SK-N-SH (cell line): ENCODE results near the gene CLCN5. TPM values are rescaled to one million over a fixed set of nuclear protein-coding genes. Genes with fewer than 3 reads are reported as not detected.
A peak's percentile ranks its signal among the peaks of the same experiment; 100 is the strongest.

Experiments used
- CTCF ChIA-PET: fragments of 300-600, 350-600 bp; formaldehyde crosslinking; extraction: SDS; loops from one replicate; lab custom pipeline; 2021; lab: Yijun Ruan, JAX
- POLR2A ChIA-PET: fragments of 350-600 bp; sonication (Branson Sonifier 250); formaldehyde crosslinking; extraction: SDS; loops from one replicate; lab custom pipeline; 2020; ENCODE audit warnings: antibody characterized with exemption, inconsistent platforms; lab: Yijun Ruan, JAX
- DNase-seq: peaks from one replicate; pipeline ENCODE4 v3.0.0; 2012
- H2AFZ ChIP-seq: fragments of 200-600 bp; sonication (generic); 2 replicates; pipeline ENCODE4 v1.8.1; 2016; ENCODE audit warnings: antibody characterized with exemption, mild to moderate bottlenecking, low read depth
- H3F3A ChIP-seq: fragments of 200-600 bp; sonication (generic); replicated peaks from 2 replicates; pipeline ENCODE3; 2016; ENCODE audit warnings: antibody characterized with exemption, mild to moderate bottlenecking; ENCODE audit not compliant: insufficient read depth
- H3K27ac ChIP-seq, 2 experiments: fragments of 200-500 bp in 1 of 2; fragments of 200-600 bp in 1 of 2; sonication (Bioruptor generic) in 1 of 2; sonication (generic), shearing (Covaris generic) in 1 of 2; 2 replicates each; pipeline versions ENCODE4 v1.5.1 to v1.6.1; 2014 to 2016; ENCODE audit warnings: low read depth in 2 of 2, inconsistent platforms in 1 of 2, low read length in 1 of 2, mild to moderate bottlenecking in 1 of 2, mixed read lengths in 1 of 2
- H3K27me3 ChIP-seq: fragments of 200-600 bp; sonication (generic), shearing (Covaris generic); 2 replicates; pipeline ENCODE4 v1.6.1; 2016; ENCODE audit warnings: mixed run types; ENCODE audit not compliant: insufficient read depth
- H3K36me3 ChIP-seq, 2 experiments: fragments of 200-500 bp in 1 of 2; fragments of 200-600 bp in 1 of 2; sonication (Bioruptor generic) in 1 of 2; sonication (generic) in 1 of 2; replicated peaks in 1 of 2; 2 replicates each; pipeline versions ENCODE3 to v1.5.1; 2014 to 2016; ENCODE audit warnings: low read length in 1 of 2, mild to moderate bottlenecking in 1 of 2; ENCODE audit not compliant: insufficient read depth in 2 of 2, control insufficient read depth in 1 of 2
- H3K4me1 ChIP-seq, 2 experiments: fragments of 200-500 bp in 1 of 2; fragments of 200-600 bp in 1 of 2; sonication (Bioruptor generic) in 1 of 2; sonication (generic), shearing (Covaris generic) in 1 of 2; 2 replicates each; pipeline versions ENCODE4 v1.5.1 to v1.6.1; 2014 to 2016; ENCODE audit warnings: low read depth in 1 of 2, low read length in 1 of 2, mixed run types in 1 of 2; ENCODE audit not compliant: insufficient read depth in 2 of 2, control insufficient read depth in 1 of 2
- H3K4me2 ChIP-seq: fragments of 200-600 bp; sonication (generic), shearing (Covaris generic); 2 replicates; pipeline ENCODE4 v1.6.1; 2017; ENCODE audit warnings: mixed run types
- H3K4me3 ChIP-seq, 2 experiments: fragments of 200-500 bp in 1 of 2; fragments of 200-600 bp in 1 of 2; sonication (Bioruptor generic) in 1 of 2; sonication (generic), shearing (Covaris generic) in 1 of 2; 2 replicates each; pipeline versions ENCODE4 v1.5.1 to v1.8.1; 2014 to 2016; ENCODE audit warnings: low read depth in 2 of 2, inconsistent platforms in 1 of 2, low read length in 1 of 2, mild to moderate bottlenecking in 1 of 2, mixed read lengths in 1 of 2, moderate library complexity in 1 of 2
- H3K79me2 ChIP-seq: fragments of 200-600 bp; sonication (generic); 2 replicates; pipeline ENCODE4 v1.8.1; 2017; ENCODE audit warnings: mild to moderate bottlenecking; ENCODE audit not compliant: insufficient read depth
- H3K9ac ChIP-seq: fragments of 200-600 bp; sonication (generic); 2 replicates; pipeline ENCODE4 v1.6.1; 2017; ENCODE audit warnings: mixed run types
- H3K9me2 ChIP-seq: fragments of 200-600 bp; sonication (generic); 2 replicates; pipeline ENCODE4 v1.6.1; 2017; ENCODE audit warnings: mixed run types
- H3K9me3 ChIP-seq: fragments of 200-600 bp; sonication (generic); 2 replicates; pipeline ENCODE4 v1.6.1; 2017; ENCODE audit warnings: mixed run types, mild to moderate bottlenecking, moderate library complexity
- H4K20me1 ChIP-seq: fragments of 200-600 bp; sonication (generic); 2 replicates; pipeline ENCODE4 v1.6.1; 2017; ENCODE audit warnings: mild to moderate bottlenecking, mixed run types; ENCODE audit not compliant: insufficient read depth
- CHD2 ChIP-seq: fragments of 150-350 bp; IDR thresholded peaks from 2 replicates; pipeline ENCODE4 v1.6.1; 2018; ENCODE audit warnings: low read length; ENCODE audit not compliant: partially characterized antibody
- FOXJ3 ChIP-seq: sonication (generic); formaldehyde crosslinking; IDR thresholded peaks from 2 replicates; pipeline ENCODE4 v1.5.1; 2020; ENCODE audit warnings: mild to moderate bottlenecking, missing genetic modification reagents
- GABPA ChIP-seq: IDR thresholded peaks from 2 replicates; pipeline ENCODE4 v1.4.0; 2012; ENCODE audit warnings: low read depth, mild to moderate bottlenecking
- GATA2 ChIP-seq: sonication (generic); formaldehyde crosslinking; IDR thresholded peaks from 2 replicates; pipeline ENCODE4 v1.5.0; 2020; ENCODE audit warnings: mild to moderate bottlenecking, missing genetic modification reagents
- JUND ChIP-seq: IDR thresholded peaks from 2 replicates; pipeline ENCODE4 v1.4.0; 2012
- MEF2A ChIP-seq: IDR thresholded peaks from 2 replicates; pipeline ENCODE4 v1.4.0; 2012; ENCODE audit warnings: low read depth, borderline replicate concordance
- MXI1 ChIP-seq: IDR thresholded peaks from 2 replicates; pipeline ENCODE4 v1.6.1; 2012; ENCODE audit warnings: mild to moderate bottlenecking, low read depth, low read length, improper control_type of control experiment
- NRF1 ChIP-seq: IDR thresholded peaks from 2 replicates; pipeline ENCODE4 v1.6.1; 2012; ENCODE audit warnings: low read depth, mild to moderate bottlenecking, low read length
- RAD21 ChIP-seq: IDR thresholded peaks from 2 replicates; pipeline ENCODE4 v1.6.1; 2012; ENCODE audit warnings: mild to moderate bottlenecking, low read length
- RFX5 ChIP-seq: IDR thresholded peaks from 2 replicates; pipeline ENCODE4 v1.6.1; 2012; ENCODE audit warnings: mild to moderate bottlenecking, improper control_type of control experiment, low read length
- SMC3 ChIP-seq: IDR thresholded peaks from 2 replicates; pipeline ENCODE4 v1.6.1; 2012; ENCODE audit warnings: low read depth, low read length, improper control_type of control experiment
- TEAD4 ChIP-seq: IDR thresholded peaks from 2 replicates; pipeline ENCODE4 v1.4.0; 2012; ENCODE audit warnings: mild to moderate bottlenecking, borderline replicate concordance; ENCODE audit not compliant: insufficient read depth
- YY1 ChIP-seq: IDR thresholded peaks from 2 replicates; pipeline ENCODE4 v1.4.0; 2012; ENCODE audit warnings: low read depth, mild to moderate bottlenecking
- WGBS: methylation state at CpG from one replicate; pipeline ENCODE4 v1.1.6; 2017; ENCODE audit warnings: low lambda C conversion rate; 5-methylcytosine and 5-hydroxymethylcytosine counted together
- polyA plus RNA-seq, 3 experiments: library from polyadenylated mRNA; depleted of rRNA; stranded (reverse); fragments of >200 nt; gene quantifications; 2 replicates each; pipeline ENCODE4 v1.2.3, GENCODE V29; 2012
- TF ChIP-seq, protein P1 (sequence below): IDR thresholded peaks from 2 replicates; pipeline ENCODE4 v1.4.0; 2012; ENCODE audit warnings: low read depth, borderline replicate concordance
- TF ChIP-seq, protein P2 (sequence below): IDR thresholded peaks from 2 replicates; pipeline ENCODE4 v1.4.0; 2012; ENCODE audit warnings: low read depth
- TF ChIP-seq, protein P3 (sequence below): IDR thresholded peaks from 2 replicates; pipeline ENCODE4; 2012
- TF ChIP-seq, protein P4 (sequence below): fragments of 150-350 bp; IDR thresholded peaks from 2 replicates; pipeline ENCODE4 v1.6.1; 2017; ENCODE audit warnings: antibody characterized with exemption, low read length, low read depth, borderline replicate concordance
- TF ChIP-seq, protein P5 (sequence below): IDR thresholded peaks from 2 replicates; pipeline ENCODE4 v1.6.1; 2012; ENCODE audit warnings: mild to moderate bottlenecking, low read depth, low read length, moderate library complexity

The CLCN5 gene
- polyA plus RNA-seq (2012; rRNA removed), result 1.7 and 1.9 TPM in 2 replicates
- polyA plus RNA-seq (2012; cell fraction: cytosol; rRNA removed), result 1.5 and 1.7 TPM in 2 replicates
- polyA plus RNA-seq (2012; cell fraction: nucleus; rRNA removed), result 1.8 and 3.3 TPM in 2 replicates

DNA sequence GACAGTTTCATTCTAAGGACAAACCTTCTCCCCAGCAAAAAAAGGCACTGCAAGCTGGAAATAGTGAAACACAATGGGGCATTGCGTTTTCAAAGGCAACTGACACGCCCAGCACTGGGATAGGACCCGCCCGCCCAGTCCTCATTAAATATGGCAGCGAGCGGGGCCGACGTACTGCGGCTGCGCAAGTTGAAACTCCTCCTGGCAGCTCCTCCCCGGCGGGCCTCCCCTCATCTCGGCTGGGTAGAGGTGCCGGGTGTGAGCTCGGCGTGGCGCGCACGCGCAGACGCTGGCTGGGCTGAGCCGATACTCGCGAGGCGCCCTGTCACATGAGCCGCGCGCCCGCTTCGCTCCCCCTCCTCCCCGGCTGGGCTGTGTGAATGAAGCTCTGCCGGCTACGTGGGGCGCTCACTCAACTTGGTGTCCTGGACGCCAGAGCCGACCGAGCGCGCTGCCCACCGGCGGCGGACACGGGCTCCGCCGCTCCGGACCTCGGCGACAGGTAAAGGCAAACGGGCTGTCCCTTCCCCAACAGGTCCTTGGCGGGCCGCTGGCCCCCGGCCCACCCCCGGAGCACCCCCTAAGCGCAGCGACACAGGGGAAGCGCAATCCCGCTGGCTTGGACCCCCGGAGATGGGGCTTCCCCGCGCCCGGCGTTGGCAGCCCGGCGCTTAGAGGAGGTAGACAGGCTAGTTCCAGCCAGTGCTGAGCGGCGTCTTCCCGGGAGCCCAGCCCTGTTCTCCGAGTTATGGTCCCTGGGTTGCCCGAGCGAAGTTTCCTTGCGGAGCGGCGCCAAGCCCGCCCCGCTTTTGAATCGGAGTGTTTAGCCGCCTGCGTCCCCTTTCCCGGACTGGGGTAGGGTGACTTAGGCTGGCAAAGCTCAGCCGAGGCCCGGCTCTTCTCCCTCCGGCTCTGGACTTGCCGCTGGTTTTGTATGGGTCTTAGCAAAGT, at the start of gene CLCN5:
CLCN5 (plus strand) TSS at position 306 of the 951 bp plus-strand sequence. CDS start 2,703 bp downstream, outside the sequence.
- Histone ChIP-seq H3K9ac (peak within 1 kb of the TSS; percentile 58; the same call in 1 of the 2 replicates), H3K27me3 (no peaks in the 10 kb centered on the region), H3K79me2 (no peaks in the 10 kb centered on the region), H3F3A (no peaks in the 10 kb centered on the region), H3K4me3 (peak within 1 kb of the TSS; percentile 60 to 79), H3K4me1 (peaks cover 0 to 2% of the 10 kb centered on the region in 2 experiments; a peak in 1 of 4 replicates), H3K9me3 (no peaks in the 10 kb centered on the region), H3K36me3 (no peaks in the 10 kb centered on the region), H3K4me2 (peak within 1 kb of the TSS; percentile 76), H2AFZ (peak within 1 kb of the TSS; percentile 65), H3K27ac (peak within 1 kb of the TSS; percentile 41 to 62; a peak in 3 of 4 replicates), H3K9me2 (no peaks in the 10 kb centered on the region), H4K20me1 (no peaks in the 10 kb centered on the region)
- CTCF ChIA-PET, result interaction anchor here (0.8 to 4.7 kb wide), 5 partner anchors 38 to 178 kb away, joined by 3 to 18 read pairs (median 7); no protein-coding TSS in a partner anchor
- WGBS, result 12% methylated on average over 27 of the region's 83 CpGs
- TF ChIP-seq, protein P1, sequence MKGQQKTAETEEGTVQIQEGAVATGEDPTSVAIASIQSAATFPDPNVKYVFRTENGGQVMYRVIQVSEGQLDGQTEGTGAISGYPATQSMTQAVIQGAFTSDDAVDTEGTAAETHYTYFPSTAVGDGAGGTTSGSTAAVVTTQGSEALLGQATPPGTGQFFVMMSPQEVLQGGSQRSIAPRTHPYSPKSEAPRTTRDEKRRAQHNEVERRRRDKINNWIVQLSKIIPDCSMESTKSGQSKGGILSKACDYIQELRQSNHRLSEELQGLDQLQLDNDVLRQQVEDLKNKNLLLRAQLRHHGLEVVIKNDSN, result peak; percentile 71
- TF ChIP-seq MXI1, result peak; percentile 70; the same call in 1 of the 2 replicates
- TF ChIP-seq YY1, result 0 out of 2 replicates have a peak, but pooled peaks have one; percentile 44
- peak; percentile 77 for TF ChIP-seq NRF1
- TF ChIP-seq CHD2, result peak; percentile 37
- TF ChIP-seq, protein P2, sequence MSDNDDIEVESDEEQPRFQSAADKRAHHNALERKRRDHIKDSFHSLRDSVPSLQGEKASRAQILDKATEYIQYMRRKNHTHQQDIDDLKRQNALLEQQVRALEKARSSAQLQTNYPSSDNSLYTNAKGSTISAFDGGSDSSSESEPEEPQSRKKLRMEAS, result peak; percentile 76
- no peak for TF ChIP-seq FOXJ3 (CRISPR knock-in tag)
- TF ChIP-seq TEAD4, result no peak
- DNase-seq, result peak; percentile 92
- POLR2A ChIA-PET, result no interaction called here

DNA sequence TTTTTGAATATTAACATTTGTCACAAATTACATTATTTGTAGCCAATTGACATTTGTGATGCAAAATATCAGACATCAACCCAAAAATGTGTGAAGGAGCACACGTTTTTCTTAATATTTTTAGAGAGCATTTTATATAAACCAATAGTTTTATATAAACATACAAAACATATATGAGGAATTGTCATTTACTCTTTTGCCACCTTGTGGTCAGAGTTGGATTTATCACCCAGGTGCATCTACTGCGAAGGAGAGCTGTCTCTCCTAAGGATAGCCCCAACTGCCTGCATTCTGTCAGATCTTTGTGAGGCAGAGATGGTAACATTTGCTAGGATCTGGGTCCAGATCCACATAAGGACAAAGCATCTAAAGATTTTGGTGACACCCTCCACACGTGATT, 45.6 kb upstream of the CLCN5 start:
- no peaks in the 10 kb centered on the region for H3K9me2 ChIP-seq
- peak; percentile 49 for DNase-seq
- H3K27ac ChIP-seq, result no peak overlapping the region
- no peaks in the 10 kb centered on the region for H4K20me1 ChIP-seq
- H3K79me2 ChIP-seq, result peaks cover 5% of the 10 kb centered on the region; the same call in 1 of the 2 replicates
- no peaks in the 10 kb centered on the region for H3K9me3 ChIP-seq
- H3F3A ChIP-seq, result no peaks in the 10 kb centered on the region
- CTCF ChIA-PET, result interaction anchor here (0.6 to 1.7 kb wide), 12 partner anchors 8 to 308 kb away, joined by 3 to 8 read pairs (median 4); no protein-coding TSS in a partner anchor
- H3K4me1 ChIP-seq, result peaks cover 0 to 22% of the 10 kb centered on the region in 2 experiments; a peak in 1 of 4 replicates
- no peak overlapping the region for H3K4me2 ChIP-seq
- no peak overlapping the region for H3K9ac ChIP-seq
- H3K27me3 ChIP-seq, result no peaks in the 10 kb centered on the region
- H3K4me3 ChIP-seq, result no peak overlapping the region
- no peak overlapping the region for H2AFZ ChIP-seq
- POLR2A ChIA-PET, result interaction anchor here (0.8 kb wide), 1 partner anchor 36 kb away, joined by 3 read pairs; no protein-coding TSS in a partner anchor
- H3K36me3 ChIP-seq, result no peaks in the 10 kb centered on the region
- 14% methylated on average over 3 of the region's 3 CpGs for WGBS
- no peak for TF ChIP-seq GATA2
- peak; percentile 49 for TF ChIP-seq RAD21
- TF ChIP-seq, protein P3, sequence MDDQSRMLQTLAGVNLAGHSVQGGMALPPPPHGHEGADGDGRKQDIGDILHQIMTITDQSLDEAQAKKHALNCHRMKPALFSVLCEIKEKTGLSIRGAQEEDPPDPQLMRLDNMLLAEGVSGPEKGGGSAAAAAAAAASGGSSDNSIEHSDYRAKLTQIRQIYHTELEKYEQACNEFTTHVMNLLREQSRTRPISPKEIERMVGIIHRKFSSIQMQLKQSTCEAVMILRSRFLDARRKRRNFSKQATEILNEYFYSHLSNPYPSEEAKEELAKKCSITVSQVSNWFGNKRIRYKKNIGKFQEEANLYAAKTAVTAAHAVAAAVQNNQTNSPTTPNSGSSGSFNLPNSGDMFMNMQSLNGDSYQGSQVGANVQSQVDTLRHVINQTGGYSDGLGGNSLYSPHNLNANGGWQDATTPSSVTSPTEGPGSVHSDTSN, result no peak
- peak; percentile 32; the same call in 1 of the 2 replicates for TF ChIP-seq SMC3
- no peak for TF ChIP-seq RFX5
- TF ChIP-seq, protein P4, sequence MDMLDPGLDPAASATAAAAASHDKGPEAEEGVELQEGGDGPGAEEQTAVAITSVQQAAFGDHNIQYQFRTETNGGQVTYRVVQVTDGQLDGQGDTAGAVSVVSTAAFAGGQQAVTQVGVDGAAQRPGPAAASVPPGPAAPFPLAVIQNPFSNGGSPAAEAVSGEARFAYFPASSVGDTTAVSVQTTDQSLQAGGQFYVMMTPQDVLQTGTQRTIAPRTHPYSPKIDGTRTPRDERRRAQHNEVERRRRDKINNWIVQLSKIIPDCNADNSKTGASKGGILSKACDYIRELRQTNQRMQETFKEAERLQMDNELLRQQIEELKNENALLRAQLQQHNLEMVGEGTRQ, result no peak
- no peak for TF ChIP-seq MEF2A
- TF ChIP-seq, protein P5, sequence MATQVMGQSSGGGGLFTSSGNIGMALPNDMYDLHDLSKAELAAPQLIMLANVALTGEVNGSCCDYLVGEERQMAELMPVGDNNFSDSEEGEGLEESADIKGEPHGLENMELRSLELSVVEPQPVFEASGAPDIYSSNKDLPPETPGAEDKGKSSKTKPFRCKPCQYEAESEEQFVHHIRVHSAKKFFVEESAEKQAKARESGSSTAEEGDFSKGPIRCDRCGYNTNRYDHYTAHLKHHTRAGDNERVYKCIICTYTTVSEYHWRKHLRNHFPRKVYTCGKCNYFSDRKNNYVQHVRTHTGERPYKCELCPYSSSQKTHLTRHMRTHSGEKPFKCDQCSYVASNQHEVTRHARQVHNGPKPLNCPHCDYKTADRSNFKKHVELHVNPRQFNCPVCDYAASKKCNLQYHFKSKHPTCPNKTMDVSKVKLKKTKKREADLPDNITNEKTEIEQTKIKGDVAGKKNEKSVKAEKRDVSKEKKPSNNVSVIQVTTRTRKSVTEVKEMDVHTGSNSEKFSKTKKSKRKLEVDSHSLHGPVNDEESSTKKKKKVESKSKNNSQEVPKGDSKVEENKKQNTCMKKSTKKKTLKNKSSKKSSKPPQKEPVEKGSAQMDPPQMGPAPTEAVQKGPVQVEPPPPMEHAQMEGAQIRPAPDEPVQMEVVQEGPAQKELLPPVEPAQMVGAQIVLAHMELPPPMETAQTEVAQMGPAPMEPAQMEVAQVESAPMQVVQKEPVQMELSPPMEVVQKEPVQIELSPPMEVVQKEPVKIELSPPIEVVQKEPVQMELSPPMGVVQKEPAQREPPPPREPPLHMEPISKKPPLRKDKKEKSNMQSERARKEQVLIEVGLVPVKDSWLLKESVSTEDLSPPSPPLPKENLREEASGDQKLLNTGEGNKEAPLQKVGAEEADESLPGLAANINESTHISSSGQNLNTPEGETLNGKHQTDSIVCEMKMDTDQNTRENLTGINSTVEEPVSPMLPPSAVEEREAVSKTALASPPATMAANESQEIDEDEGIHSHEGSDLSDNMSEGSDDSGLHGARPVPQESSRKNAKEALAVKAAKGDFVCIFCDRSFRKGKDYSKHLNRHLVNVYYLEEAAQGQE, result no peak
- TF ChIP-seq JUND, result no peak
- no peak for TF ChIP-seq GABPA
